ENCODE results near the gene EML1.

The EML1 gene

DNA sequence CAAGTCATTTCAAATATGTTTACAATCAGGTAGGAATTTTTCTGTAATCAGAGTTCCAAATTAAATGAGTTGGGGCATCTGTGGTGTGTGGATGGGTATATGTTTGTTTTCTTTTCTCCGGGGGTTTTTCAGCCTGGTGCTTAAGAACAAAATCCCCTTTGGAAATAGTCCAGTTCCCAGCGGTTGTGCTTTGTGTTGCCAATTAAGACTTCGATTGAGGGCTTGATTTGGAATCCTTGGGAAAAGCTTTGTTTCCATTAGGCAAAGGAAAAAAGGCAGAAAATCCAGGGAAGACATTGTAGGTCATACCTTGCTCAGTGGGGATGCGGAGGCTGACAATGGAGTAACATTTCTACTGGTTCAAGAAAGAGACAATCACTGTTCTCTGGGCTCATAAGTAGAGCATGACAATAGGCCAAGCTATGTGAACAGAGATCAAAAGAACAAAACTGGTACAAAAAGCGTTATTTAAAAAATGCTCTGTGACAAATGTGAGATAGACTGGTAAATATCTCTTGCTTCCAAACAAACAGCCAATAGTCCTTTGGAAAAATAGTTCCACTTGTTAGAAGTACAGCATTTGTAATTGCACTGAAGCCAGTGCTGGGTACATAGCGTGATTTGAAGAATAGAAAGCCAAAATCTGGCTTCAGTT is 79.7 kb downstream of the EML1 start:
- no peak for DNase-seq (ENCODE audit: low read depth)

DNA sequence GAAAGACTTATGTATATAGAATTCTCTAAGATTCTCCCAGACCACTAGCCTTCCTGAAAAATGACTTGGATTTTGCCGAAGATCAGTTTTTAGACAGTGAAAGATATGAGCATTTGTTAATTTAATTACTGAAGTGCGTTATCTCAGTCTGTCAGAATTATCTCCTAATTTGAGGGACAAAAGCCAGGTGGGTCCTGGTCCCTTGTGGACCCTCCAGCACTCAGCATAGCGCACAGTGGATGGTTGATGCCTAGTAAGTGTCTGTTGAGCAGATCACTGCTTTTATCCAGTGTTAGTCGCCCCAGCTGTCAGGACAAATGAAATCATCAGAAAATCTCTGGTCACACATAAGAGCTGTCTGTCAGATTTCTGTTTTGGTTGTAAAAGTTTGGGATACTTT is 80.4 kb downstream of the EML1 start:
- no peak for DNase-seq (ENCODE audit: low read depth)

DNA sequence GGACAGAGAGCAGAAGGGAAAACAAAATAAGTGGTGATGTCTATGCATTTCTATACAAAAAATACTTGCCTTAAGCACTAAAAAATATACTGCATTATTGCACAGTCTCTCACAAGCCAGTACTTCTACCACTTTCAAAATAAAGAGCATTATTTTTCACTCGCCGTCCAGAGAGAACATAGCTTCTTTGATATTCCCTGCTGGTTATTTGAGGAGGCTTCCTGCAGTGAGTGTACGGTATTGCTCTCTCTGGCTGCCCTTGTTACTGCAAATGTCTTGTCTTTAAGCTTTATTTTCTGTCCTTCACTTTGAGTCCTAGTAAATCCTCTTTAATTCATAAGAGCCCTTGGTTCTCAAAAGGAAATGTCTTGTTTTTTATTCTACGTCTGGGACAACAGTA is 81.1 kb downstream of the EML1 start:
- no peak for DNase-seq (ENCODE audit: low read depth)

DNA sequence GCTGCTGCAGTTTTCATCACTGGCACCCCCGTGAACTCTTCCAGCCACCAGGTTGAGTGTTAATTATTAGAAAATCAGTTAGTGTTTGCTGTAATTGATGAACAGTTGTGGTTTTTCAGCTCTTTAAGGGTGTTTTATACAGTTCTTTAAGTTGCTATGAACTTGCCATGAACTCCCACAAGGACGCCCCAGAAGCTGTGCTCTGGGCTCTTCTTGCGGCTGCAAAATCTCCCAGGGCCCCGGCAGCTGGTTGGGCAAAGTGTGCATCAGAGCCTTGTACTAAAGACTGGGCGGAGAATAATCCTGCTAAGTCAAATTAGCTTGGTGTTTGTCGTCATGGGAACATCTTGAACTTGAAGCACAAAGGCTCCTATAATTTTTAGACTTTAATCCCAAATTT is 82.2 kb downstream of the EML1 start:
- DNase-seq (ENCODE audit: low read depth) = no peak

DNA sequence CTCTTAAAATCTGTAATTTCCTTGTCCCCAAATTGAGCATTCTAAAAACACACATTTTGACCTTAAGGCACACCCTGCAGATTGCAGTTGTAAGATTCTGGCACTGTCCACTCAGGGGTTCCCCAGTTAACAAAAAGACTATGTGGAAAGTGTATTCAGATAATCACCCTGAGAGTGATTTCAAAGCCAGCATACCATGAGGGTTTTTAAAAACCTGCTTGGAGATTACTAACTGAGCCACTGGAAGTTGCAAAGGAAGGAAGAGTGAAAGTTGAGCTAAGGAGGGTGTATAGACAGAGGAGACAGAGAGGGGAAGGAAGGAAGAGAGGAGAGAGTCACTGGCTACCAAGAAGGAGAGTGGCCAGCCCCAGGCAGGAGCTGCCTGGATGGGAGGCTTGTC is 82.6 kb downstream of the EML1 start:
- DNase-seq (ENCODE audit: low read depth) = no peak

DNA sequence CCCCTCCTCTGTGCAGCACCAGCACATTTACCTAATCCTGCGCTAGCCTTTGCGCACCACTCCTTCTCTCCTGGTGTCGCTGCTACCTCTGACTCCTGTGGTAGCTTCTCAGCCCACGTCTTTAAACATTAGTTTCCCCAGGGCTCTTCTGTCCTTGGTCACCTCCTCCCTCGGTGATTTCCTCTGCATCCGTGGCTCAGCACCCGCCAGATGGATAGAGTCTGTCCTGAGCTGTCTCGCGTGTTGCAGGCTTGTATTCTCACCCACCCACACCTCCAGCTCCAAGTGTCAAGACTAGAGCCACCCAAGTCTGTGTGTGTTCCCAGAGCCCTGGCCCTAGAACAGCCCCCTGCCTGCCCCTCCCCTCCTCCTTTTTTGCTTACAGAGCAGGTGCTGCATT is 83.2 kb downstream of the EML1 start:
- DNase-seq (ENCODE audit: low read depth) = no peak

DNA sequence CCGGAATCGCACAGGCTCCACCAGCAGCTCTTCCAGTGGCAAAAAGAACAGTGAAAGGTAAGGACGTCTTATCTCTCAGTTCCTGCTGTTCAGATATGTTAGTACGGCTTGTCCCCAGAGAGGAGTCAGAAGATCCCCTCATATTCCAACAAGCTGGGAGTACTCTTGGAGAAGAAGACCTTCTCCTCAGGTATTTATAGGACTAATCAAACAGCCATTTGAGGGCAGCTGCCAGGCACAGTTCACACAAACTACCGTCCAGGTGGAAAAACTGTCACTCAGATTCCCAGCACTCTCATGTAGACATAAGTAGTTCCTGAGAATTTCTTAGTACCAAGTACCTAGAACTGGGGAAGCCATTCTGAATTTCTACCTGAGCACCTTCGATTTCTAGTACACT is 85.3 kb downstream of the EML1 start:
- no peak for DNase-seq (ENCODE audit: low read depth)

DNA sequence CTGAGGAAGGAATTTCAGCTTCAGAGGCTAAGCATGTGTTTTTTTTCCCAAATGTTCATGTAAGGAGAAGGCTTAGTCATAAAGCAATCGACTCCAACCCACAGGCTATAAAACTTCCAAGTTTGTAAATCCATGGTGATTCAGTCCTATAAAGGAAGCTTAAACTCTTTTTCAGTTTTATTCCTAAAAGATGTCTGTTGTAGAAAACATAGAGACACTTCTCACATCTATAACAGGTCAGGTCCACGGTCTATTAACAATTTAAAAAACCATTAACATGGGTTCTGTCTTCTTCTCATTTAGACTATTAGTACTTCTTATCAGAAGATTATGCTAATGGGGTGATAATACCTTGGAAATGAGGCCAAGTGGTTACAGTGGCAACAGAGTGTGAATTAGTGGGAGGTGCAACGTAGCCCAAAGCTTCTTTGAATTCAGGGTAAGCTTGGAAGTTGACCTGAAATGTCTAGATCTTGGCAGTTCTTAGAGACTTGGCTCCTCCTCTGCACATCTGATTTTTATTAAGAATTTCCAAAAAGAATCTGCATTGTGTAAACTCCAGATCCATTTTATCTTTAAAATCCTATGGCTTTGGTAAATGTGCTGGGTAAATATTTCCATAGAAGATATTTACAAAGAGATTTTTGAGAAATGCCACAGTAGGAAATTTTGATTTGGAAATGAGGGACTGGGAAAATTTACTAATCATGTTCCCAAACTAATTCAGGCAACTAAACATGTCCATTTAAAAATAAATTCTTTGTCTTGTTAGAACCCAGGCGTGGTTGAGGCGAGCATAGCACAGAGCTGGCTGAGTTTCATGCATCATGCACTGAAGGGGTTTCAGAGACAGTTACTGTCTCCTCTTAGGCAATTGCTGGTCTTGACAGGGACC is 86.4 kb downstream of the EML1 start:
- no peak for DNase-seq (ENCODE audit: low read depth)

DNA sequence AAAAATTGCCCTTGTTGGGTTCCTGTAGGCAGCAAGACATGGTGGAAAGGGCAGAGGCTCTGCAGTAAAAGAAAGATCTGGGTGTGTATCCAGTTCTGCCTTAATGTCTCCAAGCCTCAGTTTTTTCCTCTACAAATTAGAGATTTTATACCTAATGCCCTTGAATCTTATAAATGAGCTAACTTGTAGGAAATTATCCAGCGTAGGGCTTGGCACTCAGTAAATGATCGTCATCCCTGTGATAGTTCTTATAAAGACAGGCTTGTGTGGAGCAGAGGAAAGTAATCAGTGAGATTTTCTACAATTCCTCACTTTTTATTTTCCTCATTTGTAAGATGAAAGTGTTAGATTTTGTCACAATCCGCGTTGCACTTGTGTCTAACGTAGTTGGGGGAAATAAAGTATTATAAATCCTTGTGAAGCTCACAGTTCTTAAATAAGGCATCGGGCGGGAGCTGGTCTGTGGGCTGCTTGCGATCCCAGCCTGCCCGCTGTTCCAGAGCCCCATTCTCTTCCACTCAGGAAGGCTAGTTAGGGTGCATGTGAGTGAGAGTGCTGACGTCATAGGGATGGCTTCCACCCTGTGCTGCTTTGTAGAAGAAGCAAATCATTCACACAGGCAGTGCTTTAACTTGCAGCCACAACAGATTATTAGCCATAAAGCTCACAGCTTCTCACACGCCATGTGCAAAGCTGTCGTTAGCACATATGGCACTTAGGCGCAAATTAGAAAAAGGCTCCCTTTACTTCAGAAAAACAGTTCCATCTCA is 87.6 kb downstream of the EML1 start:
- no peak for DNase-seq (ENCODE audit: low read depth)

DNA sequence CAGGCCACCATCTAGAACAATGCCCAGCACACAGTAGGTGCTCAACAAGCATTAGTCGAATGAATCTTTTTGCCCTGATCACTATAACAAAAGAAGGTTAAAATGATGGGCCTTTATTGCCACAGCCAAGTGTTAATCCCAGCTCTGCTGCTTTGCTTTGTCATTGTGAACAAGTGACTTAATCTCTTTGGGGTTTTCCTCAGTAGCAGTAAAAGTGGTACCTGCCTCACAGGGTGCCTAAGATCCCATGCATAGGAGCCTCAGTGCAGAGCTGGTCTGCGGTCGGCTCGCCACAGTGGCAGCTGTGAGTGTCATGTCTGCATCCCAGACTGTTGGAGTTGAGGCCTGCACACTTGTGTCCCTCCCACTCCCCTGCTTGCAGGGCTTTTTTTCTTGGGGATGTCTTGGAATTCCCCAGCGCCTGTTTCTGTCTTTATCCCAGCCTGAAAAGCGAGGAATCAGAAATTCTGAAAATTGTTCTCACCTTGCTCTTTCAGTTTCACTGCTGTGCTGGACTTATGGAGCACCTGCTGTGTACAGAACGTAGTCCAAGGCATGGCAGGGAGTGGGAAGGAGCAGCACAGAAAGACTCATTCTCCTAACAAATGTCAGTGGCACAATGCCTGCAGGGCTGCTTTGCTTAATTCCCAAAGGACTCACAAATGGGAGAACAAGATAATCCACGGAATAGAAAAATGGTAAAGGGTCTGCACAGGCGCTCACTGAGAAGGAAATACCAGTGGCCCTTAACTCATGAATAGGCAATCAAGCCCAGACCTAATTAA is 90.8 kb downstream of the EML1 start:
- no peak for DNase-seq (ENCODE audit: low read depth)

DNA sequence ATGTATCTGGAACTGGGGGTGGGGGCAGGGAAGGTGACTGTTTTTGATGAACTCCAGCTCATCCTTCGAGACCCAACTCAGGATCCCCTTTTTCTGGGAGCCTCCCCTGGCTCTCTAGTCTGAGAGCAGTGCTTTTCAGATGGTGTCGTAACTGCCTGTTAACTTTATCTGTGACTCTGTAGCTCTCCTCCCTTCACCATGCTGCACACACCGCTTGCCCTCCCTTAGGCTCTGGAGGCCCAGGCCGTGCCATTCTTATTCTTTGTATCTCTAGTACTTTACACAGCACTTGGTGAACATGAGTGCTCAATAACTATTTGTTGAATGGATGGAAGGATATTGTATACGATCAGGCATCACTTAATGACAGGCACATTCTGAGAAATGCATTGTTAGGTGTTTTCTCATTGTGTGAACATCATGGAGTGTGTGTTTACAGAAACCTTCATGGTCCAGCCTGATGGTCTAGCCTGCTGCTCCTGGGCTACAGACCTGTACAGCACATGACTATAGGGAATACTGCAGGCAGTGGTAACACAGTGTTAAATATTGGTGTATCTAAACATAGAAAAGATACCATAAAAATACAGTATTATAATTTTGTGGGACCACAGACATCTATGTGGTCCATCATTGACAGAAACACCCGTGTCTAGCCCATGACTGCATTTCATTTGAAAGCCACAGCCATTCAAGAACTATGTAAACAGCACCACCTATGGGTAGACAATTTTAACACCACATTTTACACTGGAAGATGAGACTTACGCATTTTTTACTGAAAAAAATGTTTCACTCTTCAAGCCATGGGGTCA is 91.8 kb downstream of the EML1 start:
- DNase-seq (ENCODE audit: low read depth) = no peak

DNA sequence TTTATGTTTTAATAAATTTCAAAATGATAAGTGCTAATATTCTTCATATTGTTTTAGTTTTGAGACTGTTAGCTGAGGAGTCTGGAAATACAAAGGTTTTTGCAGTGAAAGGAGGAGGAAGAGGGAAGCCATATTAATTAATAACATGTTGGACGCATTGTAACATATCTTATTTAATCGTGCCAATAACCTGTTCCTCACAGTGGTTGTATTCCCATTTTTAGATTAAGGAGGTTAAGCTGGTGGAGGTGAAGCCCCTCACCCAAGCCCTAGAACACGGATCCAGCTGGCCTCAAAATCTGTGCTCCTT is 92.4 kb downstream of the EML1 start:
- DNase-seq (ENCODE audit: low read depth) = no peak

DNA sequence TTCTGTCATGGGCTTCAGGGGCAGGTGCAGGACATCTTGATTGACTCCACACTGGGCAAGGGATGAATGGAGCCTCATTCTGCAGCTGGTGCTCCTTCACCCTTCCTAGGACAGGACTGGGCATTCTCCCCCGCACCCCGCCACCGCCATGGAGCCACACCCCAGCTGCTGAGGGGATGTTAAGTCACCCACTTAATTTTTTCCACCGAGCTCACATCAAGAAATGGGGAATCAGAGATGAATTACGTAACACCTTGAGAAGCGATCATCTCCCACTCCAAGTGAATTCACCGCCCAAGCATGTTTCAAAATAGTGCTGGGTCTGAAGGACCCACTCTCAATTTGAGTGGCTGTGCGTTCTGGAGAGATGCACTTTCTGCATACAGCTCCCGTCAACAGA is 94.2 kb downstream of the EML1 start:
- DNase-seq (ENCODE audit: low read depth) = no peak

DNA sequence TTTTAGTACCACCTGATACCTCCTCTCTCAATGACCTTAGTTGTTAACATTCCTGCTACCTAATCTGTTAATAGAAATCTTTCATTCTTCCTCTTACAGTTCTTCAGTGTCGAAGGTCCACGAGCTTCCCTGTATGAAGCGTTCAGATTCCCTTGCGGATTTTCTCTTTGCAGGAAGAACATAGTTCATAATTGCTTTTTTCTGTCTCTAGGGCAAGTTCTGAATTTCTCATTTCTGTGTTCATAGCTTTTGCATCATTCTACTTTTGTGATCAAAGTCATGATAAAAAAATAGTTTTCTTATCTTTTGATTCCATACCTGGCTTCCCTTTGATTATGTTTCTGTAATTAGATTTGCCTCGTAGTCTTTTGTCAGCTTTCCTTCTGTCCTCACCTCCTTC is 94.9 kb downstream of the EML1 start:
- no peak for DNase-seq (ENCODE audit: low read depth)

DNA sequence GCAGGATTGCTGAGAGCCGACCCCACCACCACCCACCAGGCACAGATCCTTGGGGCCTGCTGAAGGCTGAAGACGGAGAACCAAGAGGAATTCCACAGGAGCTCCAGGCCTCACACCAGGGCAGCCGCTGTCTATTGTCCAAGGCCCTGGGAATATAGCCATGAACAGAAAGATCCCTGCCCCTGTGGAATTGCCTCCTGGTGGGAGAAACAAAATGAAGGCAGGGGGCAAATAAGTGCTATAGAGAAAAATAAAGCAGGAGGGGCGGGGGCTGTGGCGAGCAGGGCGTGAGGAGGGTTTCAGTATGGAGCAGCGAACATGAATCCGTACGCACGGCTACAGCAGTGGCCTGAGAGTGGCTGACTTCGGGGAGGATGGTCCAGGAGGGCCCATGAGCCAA is 96.1 kb downstream of the EML1 start:
- DNase-seq (ENCODE audit: low read depth) = no peak

DNA sequence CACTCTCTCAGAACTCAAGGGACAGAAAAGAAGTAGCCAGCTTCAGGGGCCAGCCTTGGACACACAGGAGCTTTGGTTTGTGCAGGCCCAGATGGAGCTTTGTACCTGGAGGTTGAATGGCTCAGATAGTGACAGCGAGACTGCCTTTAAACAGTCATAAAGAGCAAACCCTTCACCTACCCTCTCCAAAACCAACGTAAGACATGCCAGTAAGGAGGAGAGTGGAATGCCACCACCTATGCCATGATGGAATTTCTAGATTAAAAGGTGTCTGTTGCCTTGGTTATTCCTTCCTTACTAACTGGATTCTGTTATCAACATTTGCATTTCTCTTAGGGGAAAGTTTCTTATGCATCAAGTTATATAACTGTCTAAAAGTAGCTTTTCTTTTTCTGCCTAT is 98.1 kb downstream of the EML1 start:
- DNase-seq (ENCODE audit: low read depth) = no peak

DNA sequence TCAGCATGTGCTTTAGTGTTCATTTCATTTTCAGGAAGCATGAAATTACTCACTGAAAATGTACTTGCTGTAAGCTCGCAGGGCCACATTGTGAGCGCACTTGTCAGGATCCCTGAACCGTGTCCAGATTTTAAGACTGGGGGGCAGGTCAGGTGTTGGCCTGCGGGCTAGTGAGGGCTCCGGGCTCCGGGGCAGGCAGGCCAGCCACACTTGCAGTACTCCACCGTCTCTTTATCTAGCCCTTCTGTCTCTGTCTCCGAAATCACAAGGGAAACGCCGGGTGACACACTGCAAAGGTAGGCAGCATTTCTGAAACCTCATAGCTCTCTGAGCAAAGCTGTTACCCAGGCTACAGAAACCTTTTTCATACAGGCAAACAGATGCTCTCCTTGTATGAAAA is 98.7 kb downstream of the EML1 start:
- DNase-seq (ENCODE audit: low read depth) = no peak

DNA sequence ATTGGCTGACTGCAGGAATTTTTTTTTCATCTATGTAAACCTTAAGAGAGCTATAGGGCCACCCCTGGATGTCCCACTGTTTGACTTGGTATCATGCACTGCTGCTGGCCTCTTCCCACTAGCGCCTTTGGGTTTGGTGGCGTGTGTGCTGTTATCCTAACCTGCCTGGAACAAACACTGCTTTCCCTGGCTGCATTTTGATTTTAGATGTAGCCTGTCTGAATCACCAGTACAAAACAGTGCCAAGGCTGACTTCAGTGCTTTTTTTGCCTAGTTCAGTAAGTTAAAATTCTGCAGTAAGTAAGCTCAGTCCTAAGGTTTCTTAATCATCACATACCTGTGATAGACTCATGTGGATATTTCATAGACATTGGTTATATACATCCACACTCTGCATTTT is 99.2 kb downstream of the EML1 start:
- DNase-seq (ENCODE audit: low read depth) = no peak

DNA sequence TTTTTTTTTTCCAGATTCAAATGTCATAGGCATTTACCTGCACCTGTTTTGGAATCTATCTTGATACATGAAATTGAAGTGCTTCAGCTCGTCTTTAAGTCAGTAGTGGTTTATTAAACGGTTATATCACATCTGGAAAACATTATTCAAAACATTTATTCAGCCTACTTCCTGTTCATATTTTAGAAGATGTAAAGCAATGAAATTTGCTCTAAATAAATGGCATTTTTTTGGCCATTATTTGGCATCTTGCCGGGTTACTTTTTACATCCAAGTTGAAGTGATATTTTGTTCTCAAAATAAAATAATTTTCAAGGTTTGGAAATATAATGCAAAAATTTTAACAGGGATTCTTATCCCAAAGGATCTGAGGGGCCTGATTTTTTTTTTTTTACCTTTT is 103.1 kb downstream of the EML1 start:
- DNase-seq (ENCODE audit: low read depth) = no peak

DNA sequence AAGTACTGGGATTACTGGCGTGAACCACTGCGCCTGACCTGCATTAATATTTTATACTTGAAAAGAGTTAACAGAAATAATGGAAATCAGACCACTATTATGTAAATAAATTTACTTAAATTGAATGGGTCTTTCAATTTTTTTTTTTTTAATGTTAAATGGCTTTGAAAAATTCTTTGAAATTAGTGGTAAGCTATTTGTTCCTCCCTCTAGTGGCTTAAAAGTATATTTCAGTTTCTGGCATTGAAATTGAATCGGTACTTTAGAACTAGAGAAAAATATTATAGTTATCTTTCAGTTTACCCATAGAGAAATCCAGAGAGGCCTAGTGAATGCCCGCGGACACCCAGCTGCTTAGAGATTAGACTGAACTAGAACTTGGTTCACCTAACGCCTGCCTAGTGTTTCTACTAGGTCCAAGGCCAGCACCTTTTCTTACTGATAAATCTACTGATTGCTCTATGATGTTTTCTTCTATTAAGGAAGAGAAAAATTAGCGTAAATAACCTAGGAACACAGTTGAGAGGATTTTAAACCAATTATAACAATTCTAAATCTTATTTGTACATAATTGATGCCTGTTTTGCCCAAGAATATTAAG is 106.5 kb downstream of the EML1 start:
- no peak for DNase-seq (ENCODE audit: low read depth)

DNA sequence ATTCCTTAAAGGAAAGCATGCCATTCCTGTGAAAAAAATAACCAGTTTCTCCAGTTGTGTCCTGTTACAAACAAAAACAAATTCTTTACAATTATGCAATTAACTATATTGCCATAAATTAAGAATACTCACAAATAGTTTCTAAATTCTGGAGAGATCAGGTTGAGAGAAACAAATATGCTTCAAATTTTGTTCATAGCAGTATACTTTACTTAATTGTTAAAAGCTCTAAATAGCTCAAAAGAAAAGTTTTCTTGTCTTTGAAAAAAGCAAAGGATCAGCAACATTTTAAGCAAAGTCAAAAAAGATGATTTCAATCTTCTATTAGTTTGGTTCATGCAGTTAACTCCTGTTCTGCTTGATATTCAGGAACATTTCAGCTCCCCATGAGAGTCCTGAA is 109.7 kb downstream of the EML1 start:
- DNase-seq (ENCODE audit: low read depth) = no peak
